K562 (cell line): ENCODE results near the gene BCL10. TPM values are rescaled to one million over a fixed set of nuclear protein-coding genes. Genes with fewer than 3 reads are reported as not detected.
A peak's percentile ranks its signal among the peaks of the same experiment; 100 is the strongest.

Source experiments
- BCL6 ChIP-seq: fragments of 250-450 bp; sonication (Bioruptor Pico); IDR thresholded peaks from 2 replicates; pipeline ENCODE4 v1.4.0; 2020
- FOXA3 ChIP-seq, 2 experiments: fragments of 450-650 bp in 1 of 2; sonication (generic) in 1 of 2; formaldehyde crosslinking; IDR thresholded peaks in 1 of 2; conservative IDR thresholded peaks in 1 of 2; 2 replicates each; pipeline versions ENCODE4 v1.4.0 to v1.8.0; 2020 to 2022; ENCODE audit warnings: mild to moderate bottlenecking in 2 of 2, missing genetic modification reagents in 1 of 2
- KDM1A ChIP-seq, 2 experiments: fragments of 450-650 bp; IDR thresholded peaks; 2 replicates each; pipeline ENCODE4 v1.6.1; 2016; ENCODE audit warnings: mild to moderate bottlenecking in 2 of 2
- MAZ ChIP-seq, 2 experiments: fragments of 450-650 bp in 1 of 2; sonication (generic) in 1 of 2; formaldehyde crosslinking; IDR thresholded peaks in 1 of 2; conservative IDR thresholded peaks in 1 of 2; 2 replicates each; pipeline versions ENCODE4 v1.4.0 to v1.5.0; 2020; ENCODE audit warnings: mild to moderate bottlenecking in 1 of 2, missing genetic modification reagents in 1 of 2
- MTA1 ChIP-seq: fragments of 450-650 bp; IDR thresholded peaks from 2 replicates; pipeline ENCODE4 v1.6.1; 2017; ENCODE audit warnings: borderline replicate concordance
- RAD21 ChIP-seq, 2 experiments: fragments of 250-450 bp in 1 of 2; fragments of 450-650 bp in 1 of 2; sonication (Bioruptor Pico) in 1 of 2; formaldehyde crosslinking in 1 of 2; IDR thresholded peaks in 1 of 2; conservative IDR thresholded peaks in 1 of 2; 2 replicates each; pipeline versions ENCODE4 v1.4.0 to v1.8.0; 2020 to 2022; ENCODE audit warnings: mild to moderate bottlenecking in 2 of 2, moderate library complexity in 1 of 2
- SRSF1 ChIP-seq: fragments of 200-400 bp; formaldehyde crosslinking; IDR thresholded peaks from 2 replicates; pipeline ENCODE4 v1.6.1; 2017; ENCODE audit warnings: mild to moderate bottlenecking, low read depth, low read length, moderate library complexity
- ZNF311 ChIP-seq: fragments of 250-450 bp; sonication (Bioruptor Pico); IDR thresholded peaks from 2 replicates; pipeline ENCODE4 v1.4.0; 2020; ENCODE audit warnings: mild to moderate bottlenecking, moderate library complexity
- ZNF347 ChIP-seq: fragments of 450-650 bp; formaldehyde crosslinking; IDR thresholded peaks from 2 replicates; pipeline ENCODE4 v1.4.0; 2020; ENCODE audit warnings: low read depth, mild to moderate bottlenecking, moderate library complexity
- ZNF586 ChIP-seq: fragments of 450-650 bp; formaldehyde crosslinking; conservative IDR thresholded peaks from 2 replicates; pipeline ENCODE4 v1.4.0; 2020; ENCODE audit warnings: mild to moderate bottlenecking, moderate library complexity
- ZZZ3 ChIP-seq: fragments of 450-650 bp; IDR thresholded peaks from 2 replicates; pipeline ENCODE4 v1.6.1; 2016; ENCODE audit warnings: antibody characterized with exemption, mild to moderate bottlenecking, moderate library complexity
- polyA plus RNA-seq, 8 experiments: library from polyadenylated mRNA; depleted of rRNA in 4 of 8; stranded (reverse) in 5 of 8; unstranded in 3 of 8; fragments of >200 nt; fragmentation: Nextera tagmentation in 2 of 8; fragmentation: Illumina TruSeq in 1 of 8; extraction: Ambion mirVana in 2 of 8; extraction: Trizol in 1 of 8; gene quantifications; 2 replicates each; pipeline versions ENCODE4 v1.2.1 to v1.2.3, GENCODE V29; 2011 to 2014; ENCODE audit warnings: inconsistent platforms in 1 of 8, missing spikeins in 1 of 8
- total RNA-seq, 7 experiments: library from RNA; depleted of rRNA in 6 of 7; stranded (reverse); fragments of >200 nt in 6 of 7; fragmentation: Illumina TruSeq in 2 of 7; extraction: Trizol in 2 of 7; gene quantifications; 2 replicates each; pipeline versions ENCODE4 v1.2.1 to v1.2.3, GENCODE V29; 2011 to 2021; ENCODE audit warnings: low replicate concordance in 1 of 7
- TF ChIP-seq, protein P1 (sequence below): IDR thresholded peaks from 3 replicates; pipeline ENCODE4 v1.6.1; 2011; ENCODE audit warnings: borderline replicate concordance, mild to moderate bottlenecking, moderate library complexity; ENCODE audit not compliant: insufficient read length; ENCODE audit errors: extremely low read depth
- TF ChIP-seq, protein P2 (sequence below): fragments of 200-800 bp; sonication (Bioruptor generic); IDR thresholded peaks from 2 replicates; pipeline ENCODE4 v1.6.1; 2017; ENCODE audit warnings: missing genetic modification characterization, missing compliant biosample characterization
- TF ChIP-seq, protein P3 (sequence below): sonication (generic); formaldehyde crosslinking; IDR thresholded peaks from 2 replicates; pipeline ENCODE4 v1.8.0; 2022; ENCODE audit warnings: missing genetic modification reagents, mild to moderate bottlenecking, moderate library complexity, borderline replicate concordance
- TF ChIP-seq, protein P4 (sequence below): fragments of 250-450 bp; sonication (Bioruptor Pico); IDR thresholded peaks from 2 replicates; pipeline ENCODE4 v1.8.0; 2022; ENCODE audit warnings: moderate library complexity, mild to moderate bottlenecking, inconsistent platforms
- TF ChIP-seq, protein P5 (sequence below), 2 experiments: fragments of 200-800 bp in 1 of 2; sonication (Bioruptor generic) in 1 of 2; sonication (generic) in 1 of 2; formaldehyde crosslinking in 1 of 2; IDR thresholded peaks in 1 of 2; conservative IDR thresholded peaks in 1 of 2; 2 replicates each; pipeline versions ENCODE4 v1.5.0 to v1.6.1; 2016 to 2020; ENCODE audit warnings: missing compliant biosample characterization in 1 of 2, missing genetic modification characterization in 1 of 2, missing genetic modification reagents in 1 of 2

The BCL10 gene
- total and polyA plus RNA-seq, 9 of the 15 experiments (the other 6 are each of a cell fraction or from before 2014, with no cell fraction given): 8.0 to 19.4 (median 12.3) TPM

GRCh38 chr1:85276215-85276977, at the start of gene BCL10 (continued):
- TF ChIP-seq ZNF311 (CRISPR knock-in tag): no peak
- TF ChIP-seq, protein P1, sequence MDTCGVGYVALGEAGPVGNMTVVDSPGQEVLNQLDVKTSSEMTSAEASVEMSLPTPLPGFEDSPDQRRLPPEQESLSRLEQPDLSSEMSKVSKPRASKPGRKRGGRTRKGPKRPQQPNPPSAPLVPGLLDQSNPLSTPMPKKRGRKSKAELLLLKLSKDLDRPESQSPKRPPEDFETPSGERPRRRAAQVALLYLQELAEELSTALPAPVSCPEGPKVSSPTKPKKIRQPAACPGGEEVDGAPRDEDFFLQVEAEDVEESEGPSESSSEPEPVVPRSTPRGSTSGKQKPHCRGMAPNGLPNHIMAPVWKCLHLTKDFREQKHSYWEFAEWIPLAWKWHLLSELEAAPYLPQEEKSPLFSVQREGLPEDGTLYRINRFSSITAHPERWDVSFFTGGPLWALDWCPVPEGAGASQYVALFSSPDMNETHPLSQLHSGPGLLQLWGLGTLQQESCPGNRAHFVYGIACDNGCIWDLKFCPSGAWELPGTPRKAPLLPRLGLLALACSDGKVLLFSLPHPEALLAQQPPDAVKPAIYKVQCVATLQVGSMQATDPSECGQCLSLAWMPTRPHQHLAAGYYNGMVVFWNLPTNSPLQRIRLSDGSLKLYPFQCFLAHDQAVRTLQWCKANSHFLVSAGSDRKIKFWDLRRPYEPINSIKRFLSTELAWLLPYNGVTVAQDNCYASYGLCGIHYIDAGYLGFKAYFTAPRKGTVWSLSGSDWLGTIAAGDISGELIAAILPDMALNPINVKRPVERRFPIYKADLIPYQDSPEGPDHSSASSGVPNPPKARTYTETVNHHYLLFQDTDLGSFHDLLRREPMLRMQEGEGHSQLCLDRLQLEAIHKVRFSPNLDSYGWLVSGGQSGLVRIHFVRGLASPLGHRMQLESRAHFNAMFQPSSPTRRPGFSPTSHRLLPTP: no peak
- no peak for TF ChIP-seq BCL6 (CRISPR knock-in tag)
- no peak for TF ChIP-seq RAD21 (CRISPR knock-in tag; conservative IDR thresholded peaks at IDR 0.05 in 1 of 2, IDR thresholded peaks at IDR 0.05 in 1 of 2)
- TF ChIP-seq KDM1A (IDR thresholded peaks at IDR 0.05): no peak
- TF ChIP-seq, protein P2, sequence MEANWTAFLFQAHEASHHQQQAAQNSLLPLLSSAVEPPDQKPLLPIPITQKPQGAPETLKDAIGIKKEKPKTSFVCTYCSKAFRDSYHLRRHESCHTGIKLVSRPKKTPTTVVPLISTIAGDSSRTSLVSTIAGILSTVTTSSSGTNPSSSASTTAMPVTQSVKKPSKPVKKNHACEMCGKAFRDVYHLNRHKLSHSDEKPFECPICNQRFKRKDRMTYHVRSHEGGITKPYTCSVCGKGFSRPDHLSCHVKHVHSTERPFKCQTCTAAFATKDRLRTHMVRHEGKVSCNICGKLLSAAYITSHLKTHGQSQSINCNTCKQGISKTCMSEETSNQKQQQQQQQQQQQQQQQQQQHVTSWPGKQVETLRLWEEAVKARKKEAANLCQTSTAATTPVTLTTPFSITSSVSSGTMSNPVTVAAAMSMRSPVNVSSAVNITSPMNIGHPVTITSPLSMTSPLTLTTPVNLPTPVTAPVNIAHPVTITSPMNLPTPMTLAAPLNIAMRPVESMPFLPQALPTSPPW (CRISPR knock-in tag): peak; percentile 84
- no peak for TF ChIP-seq SRSF1
- TF ChIP-seq MTA1: peak; percentile 96
- TF ChIP-seq, protein P3, sequence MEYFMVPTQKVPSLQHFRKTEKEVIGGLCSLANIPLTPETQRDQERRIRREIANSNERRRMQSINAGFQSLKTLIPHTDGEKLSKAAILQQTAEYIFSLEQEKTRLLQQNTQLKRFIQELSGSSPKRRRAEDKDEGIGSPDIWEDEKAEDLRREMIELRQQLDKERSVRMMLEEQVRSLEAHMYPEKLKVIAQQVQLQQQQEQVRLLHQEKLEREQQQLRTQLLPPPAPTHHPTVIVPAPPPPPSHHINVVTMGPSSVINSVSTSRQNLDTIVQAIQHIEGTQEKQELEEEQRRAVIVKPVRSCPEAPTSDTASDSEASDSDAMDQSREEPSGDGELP (CRISPR knock-in tag): peak; percentile 78; the same call in 1 of the 2 replicates
- no peak for TF ChIP-seq ZNF347
- peak; percentile 53 to 91; a peak in 2 of 4 replicates for TF ChIP-seq MAZ (CRISPR knock-in tag; conservative IDR thresholded peaks at IDR 0.05 in 1 of 2, IDR thresholded peaks at IDR 0.05 in 1 of 2)
- TF ChIP-seq ZNF586 (CRISPR knock-in tag): no peak
- TF ChIP-seq, protein P4, sequence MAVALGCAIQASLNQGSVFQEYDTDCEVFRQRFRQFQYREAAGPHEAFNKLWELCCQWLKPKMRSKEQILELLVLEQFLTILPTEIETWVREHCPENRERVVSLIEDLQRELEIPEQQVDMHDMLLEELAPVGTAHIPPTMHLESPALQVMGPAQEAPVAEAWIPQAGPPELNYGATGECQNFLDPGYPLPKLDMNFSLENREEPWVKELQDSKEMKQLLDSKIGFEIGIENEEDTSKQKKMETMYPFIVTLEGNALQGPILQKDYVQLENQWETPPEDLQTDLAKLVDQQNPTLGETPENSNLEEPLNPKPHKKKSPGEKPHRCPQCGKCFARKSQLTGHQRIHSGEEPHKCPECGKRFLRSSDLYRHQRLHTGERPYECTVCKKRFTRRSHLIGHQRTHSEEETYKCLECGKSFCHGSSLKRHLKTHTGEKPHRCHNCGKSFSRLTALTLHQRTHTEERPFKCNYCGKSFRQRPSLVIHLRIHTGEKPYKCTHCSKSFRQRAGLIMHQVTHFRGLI (CRISPR knock-in tag): no peak
- TF ChIP-seq, protein P5, sequence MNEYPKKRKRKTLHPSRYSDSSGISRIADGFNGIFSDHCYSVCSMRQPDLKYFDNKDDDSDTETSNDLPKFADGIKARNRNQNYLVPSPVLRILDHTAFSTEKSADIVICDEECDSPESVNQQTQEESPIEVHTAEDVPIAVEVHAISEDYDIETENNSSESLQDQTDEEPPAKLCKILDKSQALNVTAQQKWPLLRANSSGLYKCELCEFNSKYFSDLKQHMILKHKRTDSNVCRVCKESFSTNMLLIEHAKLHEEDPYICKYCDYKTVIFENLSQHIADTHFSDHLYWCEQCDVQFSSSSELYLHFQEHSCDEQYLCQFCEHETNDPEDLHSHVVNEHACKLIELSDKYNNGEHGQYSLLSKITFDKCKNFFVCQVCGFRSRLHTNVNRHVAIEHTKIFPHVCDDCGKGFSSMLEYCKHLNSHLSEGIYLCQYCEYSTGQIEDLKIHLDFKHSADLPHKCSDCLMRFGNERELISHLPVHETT (CRISPR knock-in tag; conservative IDR thresholded peaks at IDR 0.05 in 1 of 2, IDR thresholded peaks at IDR 0.05 in 1 of 2): peak in 1 of 2 experiments; percentile 80; a peak in 2 of 4 replicates
- TF ChIP-seq ZZZ3: no peak
- no peak for TF ChIP-seq FOXA3 (CRISPR knock-in tag; conservative IDR thresholded peaks at IDR 0.05 in 1 of 2, IDR thresholded peaks at IDR 0.05 in 1 of 2)
